Activated CD8-positive, alpha-beta T cell treated with anti-CD3 and anti-CD28 coated beads for 36 hours (primary cell): ENCODE measurements around the gene ARHGEF5. TPM values are rescaled to one million over a fixed set of nuclear protein-coding genes. Genes with fewer than 3 reads are reported as not detected.

Experiments
- ATAC-seq: fragments of 200-7000 bp; cut with Tn5 transposase; one replicate; pipeline ENCODE4 v1.10.0; 2021; ENCODE audit warnings: mild to moderate bottlenecking, moderate library complexity
- CTCF ChIA-PET: fragments of 350-600 bp; sonication (Branson Sonifier 250); formaldehyde crosslinking; loops from one replicate; lab custom pipeline; 2021; ENCODE audit warnings: antibody characterized with exemption; lab: Charles Lee
- POLR2A ChIA-PET: fragments of 350-600 bp; sonication (Branson Sonifier 250); formaldehyde crosslinking; loops from one replicate; lab custom pipeline; 2021; ENCODE audit warnings: antibody characterized with exemption; lab: Charles Lee
- DNase-seq: peaks from one replicate; pipeline ENCODE4 v3.0.0-alpha.2; 2020
- H3K27ac Mint-ChIP-seq: one replicate; pipeline ENCODE4 v1.8.0; 2021; ENCODE audit warnings: mild to moderate bottlenecking, mixed read lengths
- H3K27me3 Mint-ChIP-seq: one replicate; pipeline ENCODE4 v1.8.0; 2021; ENCODE audit warnings: mixed read lengths
- H3K36me3 Mint-ChIP-seq: one replicate; pipeline ENCODE4 v1.8.0; 2021; ENCODE audit warnings: low read depth, mixed read lengths
- H3K4me1 Mint-ChIP-seq: one replicate; pipeline ENCODE4 v1.8.0; 2021; ENCODE audit warnings: low read depth, mixed read lengths
- H3K4me3 Mint-ChIP-seq: one replicate; pipeline ENCODE4 v1.8.0; 2021; ENCODE audit warnings: mild to moderate bottlenecking, moderate library complexity, mixed read lengths
- H3K9me3 Mint-ChIP-seq: one replicate; pipeline ENCODE4 v1.8.0; 2021; ENCODE audit warnings: mixed read lengths
- intact Hi-C: fragments of 100-400 bp; cut with micrococcal nuclease; formaldehyde crosslinking; loops from one replicate; pipeline ENCODE4 v1.10.0; 2022
- total RNA-seq, 2 experiments: library from RNA; stranded (reverse); gene quantifications; one replicate each; pipeline ENCODE4 v1.2.3, GENCODE V29; 2021
- TF ChIP-seq, protein P1 (sequence below): fragments of 200-600 bp; IDR thresholded peaks from one replicate; pipeline ENCODE4 v1.8.0; 2022; ENCODE audit warnings: antibody characterized with exemption, mild to moderate bottlenecking

ARHGEF5 gene
- total RNA-seq, 2 experiments from 2014 or later = 6.7 to 7.5 TPM

DNA sequence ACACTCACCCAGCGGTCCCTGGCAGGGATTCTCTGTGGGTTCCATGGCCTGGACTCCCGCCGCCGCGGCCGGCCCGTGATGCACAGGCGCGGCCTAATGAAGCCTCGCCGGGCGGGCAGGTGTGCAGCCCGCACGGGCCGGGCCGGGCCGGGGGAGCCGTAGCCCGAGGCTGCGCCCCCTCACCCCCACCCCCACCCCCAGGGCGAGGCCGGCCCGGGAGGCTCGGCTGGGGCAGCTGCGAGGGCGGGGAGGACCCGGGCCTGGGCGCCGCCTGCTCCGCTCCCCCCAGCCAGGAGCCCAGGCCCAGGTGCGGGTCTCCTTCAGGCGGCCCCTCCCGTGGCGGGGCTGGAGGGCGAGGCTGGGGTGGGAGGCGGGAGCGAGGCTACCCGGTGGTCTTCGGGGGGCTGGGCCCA is 48.5 kb downstream of the ARHGEF5 start, which contains the start of gene NOBOX:
NOBOX (minus strand) TSS at position 45 of the 413 bp plus-strand sequence.
- intact Hi-C loops = no loop called here
- Mint-ChIP-seq H3K4me3 (no peak within 1 kb of the TSS), H3K9me3 (no peaks in the 10 kb centered on the region), H3K36me3 (no peaks in the 10 kb centered on the region), H3K27me3 (peaks cover 2% of the 10 kb centered on the region), H3K27ac (no peak within 1 kb of the TSS), H3K4me1 (no peaks in the 10 kb centered on the region)
- CTCF ChIA-PET = no interaction called here
- no peak for DNase-seq
- ATAC-seq = no peak
- TF ChIP-seq, protein P1, sequence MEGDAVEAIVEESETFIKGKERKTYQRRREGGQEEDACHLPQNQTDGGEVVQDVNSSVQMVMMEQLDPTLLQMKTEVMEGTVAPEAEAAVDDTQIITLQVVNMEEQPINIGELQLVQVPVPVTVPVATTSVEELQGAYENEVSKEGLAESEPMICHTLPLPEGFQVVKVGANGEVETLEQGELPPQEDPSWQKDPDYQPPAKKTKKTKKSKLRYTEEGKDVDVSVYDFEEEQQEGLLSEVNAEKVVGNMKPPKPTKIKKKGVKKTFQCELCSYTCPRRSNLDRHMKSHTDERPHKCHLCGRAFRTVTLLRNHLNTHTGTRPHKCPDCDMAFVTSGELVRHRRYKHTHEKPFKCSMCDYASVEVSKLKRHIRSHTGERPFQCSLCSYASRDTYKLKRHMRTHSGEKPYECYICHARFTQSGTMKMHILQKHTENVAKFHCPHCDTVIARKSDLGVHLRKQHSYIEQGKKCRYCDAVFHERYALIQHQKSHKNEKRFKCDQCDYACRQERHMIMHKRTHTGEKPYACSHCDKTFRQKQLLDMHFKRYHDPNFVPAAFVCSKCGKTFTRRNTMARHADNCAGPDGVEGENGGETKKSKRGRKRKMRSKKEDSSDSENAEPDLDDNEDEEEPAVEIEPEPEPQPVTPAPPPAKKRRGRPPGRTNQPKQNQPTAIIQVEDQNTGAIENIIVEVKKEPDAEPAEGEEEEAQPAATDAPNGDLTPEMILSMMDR = no peak
- POLR2A ChIA-PET = interaction anchor here (0.9 kb wide), 1 partner anchor 16 kb away, joined by 3 read pairs; no protein-coding TSS in a partner anchor

DNA sequence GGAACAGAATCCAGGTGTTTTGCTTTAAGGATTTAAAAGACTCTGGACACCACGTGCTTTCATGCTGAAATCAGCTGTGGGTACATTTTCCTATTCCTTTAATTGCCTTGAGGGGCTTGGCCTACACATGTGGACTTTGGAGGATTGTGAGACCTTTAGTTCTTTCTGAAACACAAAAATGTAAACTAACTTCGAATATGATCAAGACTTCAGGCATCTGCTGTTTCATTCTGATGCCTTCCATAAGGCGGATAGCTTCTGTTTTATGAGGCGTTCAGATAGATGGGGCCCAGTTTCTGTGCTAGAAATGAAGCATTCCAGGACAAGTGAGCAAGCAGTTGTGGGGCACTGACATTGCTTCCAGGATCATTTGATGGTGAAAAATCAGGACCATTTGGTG is 49.7 kb downstream of the ARHGEF5 start:
- DNase-seq (no peak), ATAC-seq (no peak)
- H3K36me3 Mint-ChIP-seq = no peaks in the 10 kb centered on the region
- intact Hi-C loops = no loop called here
- H3K27me3 Mint-ChIP-seq = peaks cover 2% of the 10 kb centered on the region
- H3K4me1 Mint-ChIP-seq = no peaks in the 10 kb centered on the region
- POLR2A ChIA-PET = no interaction called here
- no peaks in the 10 kb centered on the region for H3K9me3 Mint-ChIP-seq
- CTCF ChIA-PET = interaction anchor here (1.8 kb wide), 1 partner anchor 13 kb away, joined by 8 read pairs; no protein-coding TSS in a partner anchor
- no peak overlapping the region for H3K4me3 Mint-ChIP-seq
- H3K27ac Mint-ChIP-seq = no peak overlapping the region
- TF ChIP-seq, protein P1 = no peak

DNA sequence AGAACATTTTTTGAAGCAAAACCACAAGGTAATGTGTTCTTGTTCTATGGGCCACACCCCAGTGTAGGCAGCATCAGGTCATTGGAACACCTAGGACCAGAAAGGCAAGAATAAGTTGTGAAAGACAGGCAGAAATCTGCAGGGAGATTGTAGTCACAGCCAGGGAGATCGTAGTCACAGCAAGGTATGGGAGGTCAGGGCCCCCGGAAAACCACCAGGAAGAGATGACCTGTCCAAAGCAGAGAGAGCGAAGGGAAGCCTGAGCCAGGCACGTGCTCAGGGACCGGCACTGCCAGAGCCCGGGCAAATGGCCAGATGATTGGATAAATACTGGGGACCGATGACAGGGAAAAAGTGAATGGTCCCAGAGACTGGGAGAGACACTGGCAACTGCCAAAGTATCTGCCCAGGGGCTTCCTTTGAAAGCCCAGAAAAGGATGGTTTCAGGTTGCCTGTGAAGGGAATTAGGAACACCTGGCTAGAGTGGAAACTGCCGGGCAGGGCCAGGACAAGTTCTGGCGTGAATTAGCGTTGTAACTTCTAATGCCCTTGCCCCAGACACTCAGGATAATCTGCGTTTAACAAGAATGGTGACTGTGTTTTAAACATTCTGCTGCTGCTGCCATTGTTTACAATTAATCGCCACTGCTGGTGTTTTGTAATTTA is 52.2 kb downstream of the ARHGEF5 start:
- no peaks in the 10 kb centered on the region for H3K9me3 Mint-ChIP-seq
- no peak overlapping the region for H3K4me3 Mint-ChIP-seq
- peaks cover 7% of the 10 kb centered on the region for H3K27me3 Mint-ChIP-seq
- DNase-seq = no peak
- intact Hi-C loops = no loop called here
- no peaks in the 10 kb centered on the region for H3K36me3 Mint-ChIP-seq
- POLR2A ChIA-PET = no interaction called here
- no peaks in the 10 kb centered on the region for H3K4me1 Mint-ChIP-seq
- H3K27ac Mint-ChIP-seq = no peak overlapping the region
- ATAC-seq = no peak
- TF ChIP-seq, protein P1 = no peak
- CTCF ChIA-PET = interaction anchor here (1.2 kb wide), 1 partner anchor 15 kb away, joined by 3 read pairs; no protein-coding TSS in a partner anchor

DNA sequence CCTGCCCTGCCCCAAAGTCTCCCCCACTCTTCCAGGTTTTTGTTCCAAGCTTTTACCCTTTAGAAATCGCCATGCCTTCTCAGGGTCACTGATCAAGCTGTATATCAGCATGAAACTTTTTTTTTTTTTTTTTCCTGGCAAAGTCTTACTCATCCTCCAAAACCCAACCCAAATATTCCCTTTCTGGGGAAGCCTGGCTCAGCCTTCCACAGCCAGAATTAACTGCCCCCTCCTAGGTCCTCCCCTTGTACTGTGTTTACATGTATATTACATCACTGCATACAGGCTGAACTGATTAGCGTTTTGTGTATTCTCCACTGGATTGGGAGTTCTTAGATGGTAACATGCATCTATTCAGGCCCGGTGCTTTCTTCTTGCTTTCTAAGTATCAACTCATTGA is 52.9 kb downstream of the ARHGEF5 start:
- Mint-ChIP-seq H3K36me3 (no peaks in the 10 kb centered on the region), H3K4me1 (no peaks in the 10 kb centered on the region), H3K9me3 (no peaks in the 10 kb centered on the region), H3K27me3 (peaks cover 7% of the 10 kb centered on the region), H3K27ac (no peak overlapping the region), H3K4me3 (no peak overlapping the region)
- no peak for DNase-seq
- ChIA-PET CTCF (no interaction called here), POLR2A (no interaction called here)
- TF ChIP-seq, protein P1 = no peak
- ATAC-seq = no peak
- intact Hi-C loops = no loop called here

DNA sequence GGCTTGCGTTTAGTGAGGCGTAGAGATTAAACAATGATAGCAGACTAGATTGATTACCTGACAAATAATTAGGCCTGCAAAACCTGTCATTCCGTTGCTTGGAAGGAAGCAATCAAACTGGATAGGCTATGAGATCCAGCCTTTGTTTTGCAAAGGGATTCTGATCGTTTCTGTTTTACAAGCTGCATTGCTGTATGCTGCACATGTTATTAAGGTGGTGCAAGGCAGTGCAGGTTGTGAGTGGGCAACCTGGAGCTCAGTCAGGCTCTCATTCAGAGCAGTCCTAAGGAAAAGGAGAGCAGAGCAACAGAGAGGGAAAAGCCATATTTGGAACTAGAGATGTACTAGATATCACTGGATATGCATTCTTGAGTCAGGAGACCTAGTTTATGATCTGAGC is 55.2 kb downstream of the ARHGEF5 start:
- Mint-ChIP-seq H3K27ac (no peak overlapping the region), H3K9me3 (no peaks in the 10 kb centered on the region), H3K4me1 (no peaks in the 10 kb centered on the region), H3K36me3 (no peaks in the 10 kb centered on the region), H3K27me3 (peaks cover 14% of the 10 kb centered on the region), H3K4me3 (no peak overlapping the region)
- ChIA-PET POLR2A (interaction anchor here (1.1 kb wide), 1 partner anchor 14 kb away, joined by 3 read pairs; no protein-coding TSS in a partner anchor), CTCF (interaction anchor here (1.3 to 1.7 kb wide), 2 partner anchors 19 to 27 kb away, joined by 4 to 8 read pairs; no protein-coding TSS in a partner anchor)
- no peak for ATAC-seq
- intact Hi-C loops = no loop called here
- DNase-seq = no peak
- TF ChIP-seq, protein P1 = no peak
